Mesangial cell (primary cell): ENCODE results near the gene USP17L19. TPM values are rescaled to one million over a fixed set of nuclear protein-coding genes. Genes with fewer than 3 reads are reported as not detected.

Source experiments
- total RNA-seq: library from RNA; depleted of rRNA; stranded (reverse); fragments of >200 nt; gene quantifications from 2 replicates; pipeline ENCODE4 v1.2.3, GENCODE V29; 2015

USP17L19 gene
- not detected in 2 replicates for total RNA-seq

GRCh38 chr4:9253078-9253477 is at the start of gene USP17L19:
Gene USP17L19 (plus strand): TSS chr4:9253378. CDS start chr4:9253378, 0 bp downstream.

DNA sequence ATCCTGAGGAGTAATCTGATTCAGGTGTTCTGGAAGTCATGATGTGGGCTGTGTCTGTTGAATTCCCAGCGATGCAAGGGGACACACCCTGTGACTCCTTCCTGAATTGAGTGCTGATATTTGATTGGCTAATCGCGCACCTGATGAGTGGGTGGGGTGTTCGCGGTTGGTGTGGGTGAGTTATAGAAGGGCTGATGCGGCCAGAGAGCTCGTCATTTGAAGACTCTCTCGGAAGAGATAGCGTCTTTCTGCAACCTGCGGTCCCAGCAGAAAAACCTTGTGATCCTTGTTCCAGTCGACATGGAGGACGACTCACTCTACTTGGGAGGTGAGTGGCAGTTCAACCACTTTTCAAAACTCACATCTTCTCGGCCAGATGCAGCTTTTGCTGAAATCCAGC is 42.8 kb upstream of the USP17L19 start, which contains the start of gene USP17L10:
TSS of gene USP17L10 (plus strand) at position 301 of the 400 bp plus-strand sequence. CDS start at position 301, 0 bp downstream.

GRCh38 chr4:9215105-9215504 is 38.1 kb upstream of the USP17L19 start, which contains the start of gene USP17L11:
Gene USP17L11 (plus strand): TSS chr4:9215405. CDS start chr4:9215405, 0 bp downstream.

DNA sequence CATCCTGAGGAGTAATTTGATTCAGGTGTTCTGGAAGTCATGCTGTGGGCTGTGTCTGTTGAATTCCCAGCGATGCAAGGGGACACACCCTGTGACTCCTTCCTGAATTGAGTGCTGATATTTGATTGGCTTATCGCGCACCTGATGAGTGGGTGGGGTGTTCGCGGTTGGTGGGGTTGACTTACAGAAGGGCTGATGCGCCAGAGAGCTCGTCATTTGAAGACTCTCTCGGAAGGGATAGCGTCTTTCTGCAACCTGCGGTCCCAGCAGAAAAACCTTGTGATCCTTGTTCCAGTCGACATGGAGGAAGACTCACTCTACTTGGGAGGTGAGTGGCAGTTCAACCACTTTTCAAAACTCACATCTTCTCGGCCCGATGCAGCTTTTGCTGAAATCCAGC is 33.3 kb upstream of the USP17L19 start, which contains the start of gene USP17L12:
TSS of gene USP17L12 (plus strand) at position 301 of the 400 bp plus-strand sequence. CDS start at position 301, 0 bp downstream.

GRCh38 chr4:9224596-9224995 is 28.6 kb upstream of the USP17L19 start, which contains the start of gene USP17L13:
Gene USP17L13 (plus strand): TSS chr4:9224896. CDS start chr4:9224896, 0 bp downstream.

DNA sequence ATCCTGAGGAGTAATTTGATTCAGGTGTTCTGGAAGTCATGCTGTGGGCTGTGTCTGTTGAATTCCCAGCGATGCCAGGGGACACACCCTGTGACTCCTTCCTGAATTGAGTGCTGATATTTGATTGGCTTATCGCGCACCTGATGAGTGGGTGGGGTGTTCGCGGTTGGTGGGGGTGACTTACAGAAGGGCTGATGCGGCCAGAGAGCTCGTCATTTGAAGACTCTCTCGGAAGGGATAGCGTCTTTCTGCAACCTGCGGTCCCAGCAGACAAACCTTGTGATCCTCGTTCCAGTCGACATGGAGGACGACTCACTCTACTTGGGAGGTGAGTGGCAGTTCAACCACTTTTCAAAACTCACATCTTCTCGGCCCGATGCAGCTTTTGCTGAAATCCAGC is 19.1 kb upstream of the USP17L19 start, which contains the start of gene USP17L15:
TSS of gene USP17L15 (plus strand) at position 301 of the 400 bp plus-strand sequence. CDS start at position 301, 0 bp downstream.

GRCh38 chr4:9243579-9243978 is 9.6 kb upstream of the USP17L19 start, which contains the start of gene USP17L17:
Gene USP17L17 (plus strand): TSS chr4:9243879. CDS start chr4:9243879, 0 bp downstream.

DNA sequence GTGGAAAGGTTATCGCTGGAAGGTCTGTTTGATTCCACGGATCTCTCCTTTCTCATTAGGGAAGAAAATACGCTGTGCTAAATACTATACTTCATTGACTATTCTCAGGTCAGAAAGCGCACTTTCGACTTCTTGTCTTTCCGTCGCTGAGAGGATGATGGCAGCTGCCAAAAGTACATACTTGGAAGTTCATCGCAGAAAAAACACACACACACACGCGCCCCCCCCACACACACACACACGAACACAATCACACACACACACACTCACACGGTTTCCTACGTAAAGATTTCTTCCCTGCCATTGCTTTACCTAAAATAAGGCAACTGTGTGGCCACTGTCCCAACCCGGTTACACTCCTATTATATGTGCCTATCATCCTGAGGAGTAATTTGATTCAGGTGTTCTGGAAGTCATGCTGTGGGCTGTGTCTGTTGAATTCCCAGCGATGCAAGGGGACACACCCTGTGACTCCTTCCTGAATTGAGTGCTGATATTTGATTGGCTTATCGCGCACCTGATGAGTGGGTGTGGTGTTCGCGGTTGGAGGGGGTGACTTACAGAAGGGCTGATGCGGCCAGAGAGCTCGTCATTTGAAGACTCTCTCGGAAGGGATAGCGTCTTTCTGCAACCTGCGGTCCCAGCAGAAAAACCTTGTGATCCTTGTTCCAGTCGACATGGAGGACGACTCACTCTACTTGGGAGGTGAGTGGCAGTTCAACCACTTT is 5.1 kb upstream of the USP17L19 start, which contains the start of gene USP17L18:
TSS of gene USP17L18 (plus strand) at position 678 of the 728 bp plus-strand sequence. CDS start at position 678, 0 bp downstream.

GRCh38 chr4:9257824-9258223 is 4.6 kb downstream of the USP17L19 start, which contains the start of gene USP17L20:
Gene USP17L20 (plus strand): TSS chr4:9258124. CDS start chr4:9258124, 0 bp downstream.

DNA sequence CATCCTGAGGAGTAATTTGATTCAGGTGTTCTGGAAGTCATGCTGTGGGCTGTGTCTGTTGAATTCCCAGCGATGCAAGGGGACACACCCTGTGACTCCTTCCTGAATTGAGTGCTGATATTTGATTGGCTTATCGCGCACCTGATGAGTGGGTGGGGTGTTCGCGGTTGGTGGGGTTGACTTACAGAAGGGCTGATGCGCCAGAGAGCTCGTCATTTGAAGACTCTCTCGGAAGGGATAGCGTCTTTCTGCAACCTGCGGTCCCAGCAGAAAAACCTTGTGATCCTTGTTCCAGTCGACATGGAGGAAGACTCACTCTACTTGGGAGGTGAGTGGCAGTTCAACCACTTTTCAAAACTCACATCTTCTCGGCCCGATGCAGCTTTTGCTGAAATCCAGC is 9.4 kb downstream of the USP17L19 start, which contains the start of gene USP17L21:
TSS of gene USP17L21 (plus strand) at position 301 of the 400 bp plus-strand sequence. CDS start at position 301, 0 bp downstream.

GRCh38 chr4:9267319-9267718 is 14.1 kb downstream of the USP17L19 start, which contains the start of gene USP17L22:
Gene USP17L22 (plus strand): TSS chr4:9267619. CDS start chr4:9267619, 0 bp downstream.

Other genes starting within 250 kb of the USP17L19 start
- gene FAM90A26, start 83.0 kb upstream of the USP17L19 start, total RNA-seq: not detected in 2 replicates
- not detected in 2 replicates for gene USP17L10, start 42.7 kb upstream of the USP17L19 start, total RNA-seq
- not detected in 2 replicates for gene USP17L11, start 38.0 kb upstream of the USP17L19 start, total RNA-seq
- not detected in 2 replicates for gene USP17L12, start 33.2 kb upstream of the USP17L19 start, total RNA-seq
- not detected in 2 replicates for gene USP17L13, start 28.5 kb upstream of the USP17L19 start, total RNA-seq
- gene USP17L15, start 19.0 kb upstream of the USP17L19 start, total RNA-seq: not detected in 2 replicates
- not detected in 2 replicates for gene USP17L17, start 9.5 kb upstream of the USP17L19 start, total RNA-seq
- not detected in 2 replicates for gene USP17L18, start 4.7 kb upstream of the USP17L19 start, total RNA-seq
- not detected in 2 replicates for gene USP17L20, start 4.7 kb downstream of the USP17L19 start, total RNA-seq
- gene USP17L21, start 9.5 kb downstream of the USP17L19 start, total RNA-seq: not detected in 2 replicates
- not detected in 2 replicates for gene USP17L22, start 14.2 kb downstream of the USP17L19 start, total RNA-seq
- gene USP17L24, start 71.8 kb downstream of the USP17L19 start, total RNA-seq: not detected in 2 replicates
- gene USP17L25, start 76.5 kb downstream of the USP17L19 start, total RNA-seq: not detected in 2 replicates
- gene USP17L26, start 81.3 kb downstream of the USP17L19 start, total RNA-seq: not detected in 2 replicates
- gene USP17L5, start 86.0 kb downstream of the USP17L19 start, total RNA-seq: not detected in 2 replicates
- not detected in 2 replicates for gene USP17L27, start 90.8 kb downstream of the USP17L19 start, total RNA-seq
- gene USP17L28, start 95.5 kb downstream of the USP17L19 start, total RNA-seq: not detected in 2 replicates
- gene USP17L29, start 100.3 kb downstream of the USP17L19 start, total RNA-seq: not detected in 2 replicates
- not detected in 2 replicates for gene USP17L30, start 109.8 kb downstream of the USP17L19 start, total RNA-seq
- not detected in 2 replicates for gene DEFB131A, start 191.0 kb downstream of the USP17L19 start, total RNA-seq